Measurements from ENCODE around the gene NTN4.

DNA sequence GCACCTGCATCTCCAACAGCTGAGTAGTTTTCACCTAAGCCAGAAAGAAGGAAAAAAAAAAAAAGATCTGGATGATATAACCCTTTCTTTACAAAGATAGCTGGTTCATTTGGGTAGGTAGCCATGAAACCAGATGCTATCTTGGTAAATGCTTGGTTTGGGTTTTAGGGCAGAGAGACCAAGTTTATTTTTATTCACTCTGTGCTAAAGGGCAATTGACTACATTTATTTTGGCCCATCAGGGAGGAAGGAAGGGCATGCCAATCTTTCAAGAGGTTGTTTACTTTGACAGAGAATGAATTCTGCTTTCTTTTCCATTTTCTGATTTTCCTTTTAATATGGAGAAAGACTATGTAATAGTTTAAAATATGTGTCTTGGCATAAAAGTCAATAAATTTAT lies 91.0 kb downstream of the NTN4 start:
- TF ChIP-seq, protein P1, sequence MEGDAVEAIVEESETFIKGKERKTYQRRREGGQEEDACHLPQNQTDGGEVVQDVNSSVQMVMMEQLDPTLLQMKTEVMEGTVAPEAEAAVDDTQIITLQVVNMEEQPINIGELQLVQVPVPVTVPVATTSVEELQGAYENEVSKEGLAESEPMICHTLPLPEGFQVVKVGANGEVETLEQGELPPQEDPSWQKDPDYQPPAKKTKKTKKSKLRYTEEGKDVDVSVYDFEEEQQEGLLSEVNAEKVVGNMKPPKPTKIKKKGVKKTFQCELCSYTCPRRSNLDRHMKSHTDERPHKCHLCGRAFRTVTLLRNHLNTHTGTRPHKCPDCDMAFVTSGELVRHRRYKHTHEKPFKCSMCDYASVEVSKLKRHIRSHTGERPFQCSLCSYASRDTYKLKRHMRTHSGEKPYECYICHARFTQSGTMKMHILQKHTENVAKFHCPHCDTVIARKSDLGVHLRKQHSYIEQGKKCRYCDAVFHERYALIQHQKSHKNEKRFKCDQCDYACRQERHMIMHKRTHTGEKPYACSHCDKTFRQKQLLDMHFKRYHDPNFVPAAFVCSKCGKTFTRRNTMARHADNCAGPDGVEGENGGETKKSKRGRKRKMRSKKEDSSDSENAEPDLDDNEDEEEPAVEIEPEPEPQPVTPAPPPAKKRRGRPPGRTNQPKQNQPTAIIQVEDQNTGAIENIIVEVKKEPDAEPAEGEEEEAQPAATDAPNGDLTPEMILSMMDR (IDR thresholded peaks at IDR 0.05; ENCODE audit: low read depth, low read length, poor library complexity, severe bottlenecking): no peak
- no peak for TF ChIP-seq EZH2phosphoT487 (IDR thresholded peaks at IDR 0.05; ENCODE audit: borderline replicate concordance, low read length)

Measured in DOHH2 (cell line).